Activated T-helper 17 cell treated with anti-CD3 and anti-CD28 coated beads, Interleukin-2, amount 50 U/mL, for 72 hours (primary cell): ENCODE measurements around the gene RFLNA. TPM values are rescaled to one million over a fixed set of nuclear protein-coding genes. Genes with fewer than 3 reads are reported as not detected.

Experiments
- ATAC-seq: fragments of 150-1000 bp; cut with Tn5 transposase; replicated peaks from 2 replicates; pipeline ENCODE4 v1.10.0; 2021; ENCODE audit warnings: mild to moderate bottlenecking, moderate library complexity
- H3K27ac Mint-ChIP-seq: one replicate; pipeline ENCODE4 v1.8.0; 2022; ENCODE audit warnings: mixed read lengths
- H3K27me3 Mint-ChIP-seq: one replicate; pipeline ENCODE4 v1.8.0; 2022; ENCODE audit warnings: mixed read lengths
- H3K36me3 Mint-ChIP-seq: one replicate; pipeline ENCODE4 v1.8.0; 2022; ENCODE audit warnings: low read depth, mild to moderate bottlenecking, mixed read lengths
- H3K4me1 Mint-ChIP-seq: one replicate; pipeline ENCODE4 v1.8.0; 2022; ENCODE audit warnings: mixed read lengths
- H3K4me3 Mint-ChIP-seq: one replicate; pipeline ENCODE4 v1.8.0; 2022; ENCODE audit warnings: mild to moderate bottlenecking, mixed read lengths
- H3K9me3 Mint-ChIP-seq: one replicate; pipeline ENCODE4 v1.8.0; 2022; ENCODE audit warnings: mixed read lengths
- total RNA-seq, 2 donors: library from RNA; stranded (reverse); gene quantifications; one replicate each; pipeline ENCODE4 v1.2.3, GENCODE V29; 2022

RFLNA gene, protein sequence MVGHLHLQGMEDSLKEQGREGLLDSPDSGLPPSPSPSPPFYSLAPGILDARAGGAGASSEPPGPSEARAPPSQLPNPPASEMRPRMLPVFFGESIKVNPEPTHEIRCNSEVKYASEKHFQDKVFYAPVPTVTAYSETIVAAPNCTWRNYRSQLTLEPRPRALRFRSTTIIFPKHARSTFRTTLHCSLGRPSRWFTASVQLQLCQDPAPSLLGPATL
- not detected for total RNA-seq

DNA sequence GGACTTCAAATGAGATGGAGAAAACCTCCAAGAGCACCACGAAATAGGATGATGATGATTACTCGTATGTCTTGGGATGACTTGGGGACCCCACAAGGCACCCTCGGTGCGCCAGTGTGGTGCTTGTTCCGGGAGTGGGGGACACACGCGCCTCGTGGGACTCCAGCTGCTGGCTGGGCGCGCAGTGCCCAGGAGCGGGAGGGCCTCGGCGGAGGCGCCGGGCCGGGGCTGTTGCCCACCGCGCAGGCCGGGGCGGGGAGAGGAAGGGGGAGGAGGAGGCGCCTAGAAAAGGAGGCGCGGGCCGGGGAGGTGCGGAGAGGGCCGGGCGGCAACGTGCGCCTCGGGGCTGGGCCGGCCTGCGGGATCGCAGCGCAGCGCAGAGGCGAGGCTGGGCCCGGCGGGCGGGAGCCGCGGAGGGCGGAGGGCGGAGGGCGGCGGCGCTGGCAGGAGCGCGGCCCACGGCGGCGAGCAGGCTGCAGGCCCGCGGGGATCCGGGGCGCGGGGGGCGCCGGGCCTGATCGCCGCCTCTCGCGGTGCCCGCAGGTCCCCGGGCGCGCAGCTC, at the start of gene RFLNA:
Gene RFLNA, plus strand, starts transcription at position 314 of the 562 bp plus-strand sequence. CDS start 337 bp downstream, outside the sequence.
- H3K4me3 Mint-ChIP-seq = no peak within 1 kb of the TSS
- H3K27ac Mint-ChIP-seq = no peak within 1 kb of the TSS
- peaks cover 27% of the 10 kb centered on the region for H3K27me3 Mint-ChIP-seq
- H3K9me3 Mint-ChIP-seq = no peaks in the 10 kb centered on the region
- no peaks in the 10 kb centered on the region for H3K36me3 Mint-ChIP-seq
- no peak for ATAC-seq
- no peaks in the 10 kb centered on the region for H3K4me1 Mint-ChIP-seq

DNA sequence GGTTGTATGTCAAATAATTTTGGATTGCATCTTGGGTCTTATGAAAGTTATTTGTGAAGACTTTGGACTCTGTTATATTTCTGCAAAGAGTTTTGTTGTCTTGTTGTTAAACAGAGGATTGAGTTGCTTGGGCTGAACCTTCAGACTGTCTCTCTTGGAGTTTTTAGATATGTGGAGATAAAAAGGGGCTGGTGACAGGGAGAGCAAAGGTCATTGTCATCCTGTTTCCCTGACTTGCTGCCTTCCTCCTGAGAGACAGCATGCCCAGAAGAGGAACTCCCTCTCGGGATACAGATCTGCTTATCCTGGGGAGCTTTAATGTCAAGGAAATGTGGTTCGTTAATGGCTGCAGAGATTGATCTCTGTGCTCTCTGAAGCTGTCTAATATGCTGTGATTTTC, 47.6 kb upstream of the RFLNA start:
- no peaks in the 10 kb centered on the region for H3K36me3 Mint-ChIP-seq
- no peak overlapping the region for H3K4me3 Mint-ChIP-seq
- peaks cover 3% of the 10 kb centered on the region for H3K9me3 Mint-ChIP-seq
- H3K27ac Mint-ChIP-seq = no peak overlapping the region
- ATAC-seq = no peak
- H3K4me1 Mint-ChIP-seq = no peaks in the 10 kb centered on the region
- H3K27me3 Mint-ChIP-seq = peaks cover 11% of the 10 kb centered on the region

DNA sequence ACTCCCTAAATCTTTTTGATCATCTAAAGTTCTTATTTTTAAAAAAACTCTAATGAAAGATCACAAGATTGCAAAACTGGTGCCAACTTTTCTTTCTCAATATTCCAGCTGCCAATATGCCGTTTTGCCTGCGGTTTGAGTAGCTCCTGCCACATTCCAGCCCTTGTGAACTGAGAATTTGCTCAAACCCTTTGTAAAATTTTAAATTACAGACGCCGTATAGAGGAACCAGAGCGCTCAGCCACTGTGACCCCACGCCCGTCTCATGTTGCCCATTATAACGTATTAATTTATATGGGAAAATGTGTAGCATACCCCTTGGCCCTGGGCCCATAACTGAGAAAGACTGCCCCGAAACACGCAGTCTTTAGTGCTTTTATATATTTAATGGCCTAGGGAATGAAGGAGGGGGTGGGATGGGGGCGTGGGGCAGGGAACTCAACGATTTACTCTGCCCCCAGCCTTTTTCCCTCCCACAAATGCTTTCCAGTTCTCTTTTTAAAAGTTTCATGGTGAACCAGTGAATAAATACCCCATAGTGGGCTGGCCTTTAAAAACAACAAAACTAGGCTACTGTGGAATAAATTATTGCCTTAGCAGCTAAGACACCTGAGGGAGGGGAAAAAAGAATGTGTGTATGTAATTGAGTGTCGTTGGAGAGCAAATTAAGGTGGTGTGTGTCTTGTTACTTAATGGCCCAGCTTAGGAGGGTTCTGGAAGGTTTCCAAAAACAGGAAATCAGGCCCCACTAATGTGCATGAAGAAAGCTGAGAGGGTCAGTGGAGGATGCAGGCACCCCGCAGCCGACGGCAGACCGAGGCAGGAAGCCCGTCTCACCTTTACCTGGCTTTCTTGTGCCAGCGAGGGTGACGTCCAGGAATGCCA, 45.7 kb upstream of the RFLNA start:
- Mint-ChIP-seq H3K9me3 (peaks cover 3% of the 10 kb centered on the region), H3K36me3 (no peaks in the 10 kb centered on the region), H3K27me3 (peaks cover 10% of the 10 kb centered on the region), H3K27ac (no peak overlapping the region), H3K4me1 (no peaks in the 10 kb centered on the region), H3K4me3 (no peak overlapping the region)
- no peak for ATAC-seq

DNA sequence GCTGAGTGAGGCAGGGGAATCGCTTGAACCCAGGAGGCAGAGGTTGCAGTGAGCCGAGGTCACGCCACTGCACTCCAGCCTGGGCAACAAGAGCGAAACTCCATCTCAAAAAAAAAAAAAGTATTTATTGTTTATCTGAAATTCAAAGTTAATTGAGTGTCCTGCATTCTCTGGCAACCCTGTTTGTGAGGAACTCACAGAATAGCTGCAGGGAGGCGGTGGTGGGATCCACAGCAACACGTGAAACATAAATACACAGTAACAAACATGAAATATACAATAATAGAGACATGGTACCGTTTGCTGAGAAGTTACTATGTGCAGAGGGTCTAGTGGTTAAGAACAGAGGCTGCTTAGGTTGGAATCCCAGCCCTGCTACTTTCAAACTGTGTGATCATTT, 43.7 kb upstream of the RFLNA start:
- no peak overlapping the region for H3K27ac Mint-ChIP-seq
- H3K27me3 Mint-ChIP-seq = peaks cover 10% of the 10 kb centered on the region
- H3K4me3 Mint-ChIP-seq = no peak overlapping the region
- H3K4me1 Mint-ChIP-seq = no peaks in the 10 kb centered on the region
- no peaks in the 10 kb centered on the region for H3K36me3 Mint-ChIP-seq
- no peak for ATAC-seq
- no peaks in the 10 kb centered on the region for H3K9me3 Mint-ChIP-seq

DNA sequence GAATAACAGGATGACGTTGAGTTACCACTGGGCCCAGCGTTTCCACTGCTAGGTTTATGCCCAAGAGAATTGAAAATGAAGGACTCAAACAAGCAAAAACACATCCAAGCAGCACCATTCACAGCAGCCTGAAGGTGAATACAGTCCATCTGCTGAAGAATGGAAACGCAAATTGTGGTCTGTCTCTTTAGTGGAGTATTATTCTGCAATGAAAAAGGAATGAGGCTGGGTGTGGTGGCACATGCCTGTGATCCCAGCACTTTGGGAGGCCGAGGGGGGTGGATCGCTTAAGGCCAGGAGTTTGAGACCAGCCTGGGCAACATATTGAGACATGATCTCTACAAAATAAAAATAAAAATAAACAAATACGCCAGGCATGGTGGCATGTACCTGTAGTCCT, 41.9 kb upstream of the RFLNA start:
- H3K4me3 Mint-ChIP-seq = no peak overlapping the region
- ATAC-seq = no peak
- H3K4me1 Mint-ChIP-seq = no peaks in the 10 kb centered on the region
- peaks cover 14% of the 10 kb centered on the region for H3K27me3 Mint-ChIP-seq
- no peaks in the 10 kb centered on the region for H3K9me3 Mint-ChIP-seq
- H3K27ac Mint-ChIP-seq = no peak overlapping the region
- H3K36me3 Mint-ChIP-seq = no peaks in the 10 kb centered on the region

DNA sequence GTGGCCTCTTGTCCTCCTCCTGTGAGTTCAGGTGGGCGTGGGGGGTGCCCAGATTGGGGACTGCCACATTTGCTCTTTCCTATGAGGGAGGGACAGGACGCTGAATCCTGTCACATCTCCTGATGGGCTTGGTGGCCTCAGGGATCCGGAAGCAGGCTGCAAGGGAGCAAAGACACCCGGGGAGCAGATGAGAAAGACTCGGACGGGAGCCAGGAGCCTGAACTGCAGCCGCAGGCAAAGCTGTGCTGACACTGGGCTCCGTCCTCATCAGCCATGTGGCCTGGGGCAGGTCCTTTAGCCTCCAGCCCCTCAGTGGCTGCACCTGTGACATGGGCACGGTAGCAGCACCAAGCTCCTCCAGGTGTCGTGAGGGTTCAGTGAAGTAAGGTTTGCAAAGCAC, 40.8 kb upstream of the RFLNA start:
- no peaks in the 10 kb centered on the region for H3K36me3 Mint-ChIP-seq
- no peaks in the 10 kb centered on the region for H3K9me3 Mint-ChIP-seq
- H3K27ac Mint-ChIP-seq = no peak overlapping the region
- no peaks in the 10 kb centered on the region for H3K4me1 Mint-ChIP-seq
- no peak for ATAC-seq
- peaks cover 20% of the 10 kb centered on the region for H3K27me3 Mint-ChIP-seq
- no peak overlapping the region for H3K4me3 Mint-ChIP-seq

DNA sequence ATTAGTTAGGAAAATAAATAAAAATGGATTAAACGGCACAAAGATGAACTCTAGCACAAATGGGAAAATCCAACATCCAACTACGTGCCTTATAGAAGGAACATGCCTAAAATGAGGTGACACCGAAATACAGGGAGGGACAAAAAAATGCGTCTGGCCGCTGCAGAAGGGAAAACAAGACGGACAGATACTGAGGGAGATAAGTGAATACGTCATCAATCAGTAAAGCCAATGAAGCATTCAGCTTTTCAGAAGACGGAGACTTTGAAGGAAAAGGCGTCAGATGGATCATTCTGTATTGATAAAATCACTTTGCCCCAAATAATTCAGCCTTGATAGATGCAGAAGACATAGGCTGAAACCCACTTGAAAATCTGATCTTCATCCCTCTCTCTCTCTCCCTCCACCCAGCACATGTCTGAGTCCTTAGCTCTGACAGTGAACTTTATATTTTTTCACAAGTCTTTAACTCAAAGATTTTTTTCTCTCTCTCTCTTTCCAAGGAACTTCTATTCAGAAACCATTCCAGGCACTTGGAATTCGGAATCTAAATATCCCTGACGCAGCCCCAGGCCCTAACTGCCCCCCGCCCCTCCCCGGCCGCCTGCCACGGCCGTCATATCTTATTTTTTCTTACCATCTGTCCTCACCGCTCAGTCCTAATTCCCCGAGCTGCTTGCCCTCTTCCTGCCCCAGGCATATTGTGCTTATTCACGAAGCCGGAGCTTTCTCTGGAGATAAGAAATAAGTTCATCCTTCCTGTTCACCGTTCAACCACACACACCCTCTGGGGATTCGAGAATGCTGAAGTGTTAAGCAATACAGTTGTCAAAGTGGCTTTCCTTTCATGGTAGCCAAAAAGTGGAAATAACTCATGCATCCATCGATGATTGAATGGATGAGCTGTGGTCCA, 35.5 kb upstream of the RFLNA start:
- Mint-ChIP-seq H3K36me3 (no peaks in the 10 kb centered on the region), H3K4me3 (no peak overlapping the region), H3K27ac (no peak overlapping the region), H3K27me3 (peaks cover 39% of the 10 kb centered on the region), H3K4me1 (no peaks in the 10 kb centered on the region), H3K9me3 (no peaks in the 10 kb centered on the region)
- ATAC-seq = no peak

DNA sequence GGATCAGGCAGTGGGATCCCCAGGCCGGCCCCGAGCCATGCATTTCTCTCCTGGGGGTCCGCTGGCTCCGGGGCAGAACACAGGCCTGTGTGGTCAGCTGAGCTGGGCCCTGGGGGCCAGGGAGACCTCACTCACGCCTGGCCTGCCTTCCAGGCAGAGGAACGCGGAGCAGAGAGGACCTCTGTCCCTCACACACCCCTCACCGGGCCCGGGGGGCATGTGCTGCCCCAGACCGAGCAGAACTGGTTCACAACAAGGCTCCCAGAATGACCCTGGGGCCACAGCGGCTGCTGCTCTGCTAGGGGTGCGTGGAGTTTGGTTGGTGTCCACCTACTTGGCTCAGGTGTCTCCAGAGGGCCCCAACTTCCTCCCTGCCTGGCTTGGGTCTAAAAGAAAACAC, 33.0 kb upstream of the RFLNA start:
- Mint-ChIP-seq H3K4me1 (no peaks in the 10 kb centered on the region), H3K36me3 (no peaks in the 10 kb centered on the region), H3K27me3 (peaks cover 37% of the 10 kb centered on the region), H3K27ac (no peak overlapping the region), H3K4me3 (no peak overlapping the region), H3K9me3 (no peaks in the 10 kb centered on the region)
- ATAC-seq = no peak

DNA sequence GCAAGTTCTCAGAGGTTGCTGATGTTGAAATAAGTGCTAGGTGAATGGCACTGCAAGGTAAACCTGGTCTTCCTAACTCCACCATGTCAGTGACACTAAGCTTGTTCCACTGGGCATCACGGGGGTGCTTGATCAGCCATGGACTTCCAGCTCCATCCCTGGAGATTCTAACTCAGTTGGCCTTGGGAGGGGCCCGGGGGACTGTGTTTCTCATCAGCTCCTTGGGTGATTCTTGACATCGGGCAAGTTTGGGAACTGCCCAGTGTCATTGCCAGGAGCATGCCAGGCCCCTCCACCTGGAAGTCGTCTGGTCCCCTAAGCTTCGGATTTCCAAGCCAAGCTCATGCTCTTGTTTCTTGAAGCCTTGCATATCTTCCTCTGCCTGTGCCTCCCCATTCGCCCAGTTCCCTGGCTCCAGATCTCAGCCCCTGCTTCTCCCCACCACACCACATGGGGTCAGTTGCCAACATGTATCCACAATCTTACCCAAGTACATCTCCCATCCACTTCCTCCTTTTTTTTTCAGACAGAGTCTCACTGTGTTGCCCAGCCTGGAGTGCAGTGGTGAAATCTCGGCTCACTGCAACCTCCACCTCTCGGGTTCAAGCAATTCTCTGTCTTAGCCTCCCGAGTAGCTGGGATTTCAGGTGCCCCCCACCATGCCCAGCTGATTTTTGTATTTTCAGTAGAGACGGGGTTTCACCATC, 30.7 kb upstream of the RFLNA start:
- Mint-ChIP-seq H3K27me3 (peaks cover 27% of the 10 kb centered on the region), H3K36me3 (no peaks in the 10 kb centered on the region), H3K4me1 (no peaks in the 10 kb centered on the region), H3K9me3 (no peaks in the 10 kb centered on the region), H3K4me3 (no peak overlapping the region), H3K27ac (no peak overlapping the region)
- no peak for ATAC-seq

DNA sequence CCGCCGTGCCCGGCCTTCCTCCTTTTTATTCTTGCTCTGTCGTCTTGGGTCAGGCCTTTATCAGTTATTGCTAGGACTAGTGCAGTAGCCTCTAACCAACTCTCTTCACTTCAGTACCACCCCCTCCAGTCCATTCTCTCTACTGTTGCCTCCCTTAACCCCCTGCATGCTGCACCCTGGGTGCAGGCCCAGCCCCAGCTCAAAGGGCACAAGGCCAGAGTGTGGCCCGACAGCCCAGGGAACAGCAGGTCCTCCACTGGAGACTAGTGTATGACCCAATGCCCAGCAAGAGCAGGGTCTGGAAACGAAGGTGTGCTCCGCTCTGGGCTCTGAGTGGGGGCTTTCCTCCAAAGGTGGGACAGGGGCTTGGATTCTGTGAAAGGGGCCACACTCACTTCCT, 30.0 kb upstream of the RFLNA start:
- H3K9me3 Mint-ChIP-seq = no peaks in the 10 kb centered on the region
- no peak for ATAC-seq
- no peak overlapping the region for H3K4me3 Mint-ChIP-seq
- H3K27me3 Mint-ChIP-seq = peaks cover 25% of the 10 kb centered on the region
- H3K4me1 Mint-ChIP-seq = no peaks in the 10 kb centered on the region
- H3K27ac Mint-ChIP-seq = no peak overlapping the region
- H3K36me3 Mint-ChIP-seq = no peaks in the 10 kb centered on the region

DNA sequence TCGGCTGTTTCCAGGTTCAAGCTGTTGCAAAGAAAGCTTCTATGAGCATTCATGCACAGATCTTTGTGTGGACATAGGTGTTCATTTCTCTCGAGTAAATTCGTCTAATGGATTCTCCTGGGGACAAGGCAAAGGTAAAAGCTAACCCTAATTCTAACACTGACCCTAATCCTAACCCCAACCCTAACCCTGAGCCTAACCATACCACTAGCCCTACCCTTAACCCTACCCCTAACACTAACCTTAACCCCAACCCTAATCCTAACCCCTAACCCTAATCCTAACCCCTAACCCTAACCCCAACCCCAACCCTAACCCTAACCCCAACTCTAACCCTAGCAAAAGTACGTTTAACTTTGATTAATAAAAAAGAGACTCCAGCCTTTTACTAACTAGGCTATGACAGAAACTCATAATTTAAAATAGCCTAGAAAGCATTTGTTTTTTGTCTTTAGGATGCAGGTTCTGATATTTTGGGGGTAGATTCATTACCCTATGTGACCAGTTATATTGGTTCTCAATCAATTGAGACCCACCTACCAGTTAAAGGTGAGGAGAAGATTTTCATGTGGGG, 27.6 kb upstream of the RFLNA start:
- H3K36me3 Mint-ChIP-seq = no peaks in the 10 kb centered on the region
- no peak overlapping the region for H3K4me3 Mint-ChIP-seq
- no peak for ATAC-seq
- H3K27ac Mint-ChIP-seq = no peak overlapping the region
- no peaks in the 10 kb centered on the region for H3K4me1 Mint-ChIP-seq
- H3K9me3 Mint-ChIP-seq = no peaks in the 10 kb centered on the region
- peaks cover 24% of the 10 kb centered on the region for H3K27me3 Mint-ChIP-seq

DNA sequence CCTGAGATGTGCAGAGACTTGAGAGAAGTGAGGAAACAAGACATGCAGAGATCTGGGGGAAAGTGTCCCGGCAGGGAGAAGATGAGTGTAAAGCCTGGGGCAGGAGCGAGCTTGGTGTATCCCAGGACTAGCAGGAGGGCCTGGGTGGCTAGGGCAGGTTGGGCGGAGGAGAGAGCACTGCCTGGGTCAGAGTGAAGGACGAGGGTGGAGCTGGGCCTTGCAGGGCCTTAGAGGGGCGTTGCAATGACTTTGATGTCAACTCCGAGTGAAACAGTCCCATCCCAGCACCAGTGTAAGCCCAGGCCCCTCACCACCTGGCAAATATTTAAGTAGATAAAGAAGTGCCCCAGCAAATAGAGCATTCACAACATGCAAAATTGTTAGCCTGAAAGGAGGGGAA, 24.2 kb upstream of the RFLNA start:
- H3K27me3 Mint-ChIP-seq = peaks cover 19% of the 10 kb centered on the region
- no peaks in the 10 kb centered on the region for H3K4me1 Mint-ChIP-seq
- ATAC-seq = no peak
- no peak overlapping the region for H3K4me3 Mint-ChIP-seq
- H3K36me3 Mint-ChIP-seq = no peaks in the 10 kb centered on the region
- H3K9me3 Mint-ChIP-seq = no peaks in the 10 kb centered on the region
- no peak overlapping the region for H3K27ac Mint-ChIP-seq

DNA sequence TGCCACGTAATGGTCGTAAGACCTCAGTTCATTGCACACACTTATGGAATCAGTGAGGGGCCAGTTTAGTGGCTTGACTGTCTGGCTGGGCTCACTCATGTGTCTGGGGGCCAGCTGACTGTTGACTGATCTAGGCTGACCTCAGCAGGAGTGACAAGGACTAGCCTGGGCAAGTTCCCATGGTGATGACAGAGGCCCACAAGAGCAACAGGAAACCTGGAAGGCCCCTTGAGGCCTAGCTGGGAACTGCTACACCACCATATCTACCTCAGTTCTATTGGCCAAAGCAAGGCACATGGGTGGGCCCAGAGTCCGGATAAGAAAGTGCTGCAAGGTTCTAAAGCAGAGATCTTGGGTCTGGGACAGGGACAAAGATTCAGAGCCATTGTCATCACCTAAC, 21.3 kb upstream of the RFLNA start:
- H3K4me3 Mint-ChIP-seq = no peak overlapping the region
- H3K27me3 Mint-ChIP-seq = peaks cover 22% of the 10 kb centered on the region
- ATAC-seq = peak; percentile 83
- H3K27ac Mint-ChIP-seq = no peak overlapping the region
- H3K9me3 Mint-ChIP-seq = no peaks in the 10 kb centered on the region
- H3K4me1 Mint-ChIP-seq = no peaks in the 10 kb centered on the region
- no peaks in the 10 kb centered on the region for H3K36me3 Mint-ChIP-seq
